HG02840 (cell line): ENCODE results near the gene SLC35E1.
"Not testable (repeated sequence)": the region's sequence is repeated elsewhere in the genome, so short reads cannot be mapped to it uniquely, and the experiment has no call there.

Experiments
- ATAC-seq: cut with Tn5 transposase; IDR thresholded peaks from one replicate; pipeline ENCODE4 v1.9.1; 2021; ENCODE audit warnings: mild to moderate bottlenecking, moderate library complexity, moderate number of reproducible peaks; ENCODE audit not compliant: unreplicated experiment, low FRiP score

SLC35E1 gene

GRCh38 chr19:16508546-16508945, 63.7 kb downstream of the SLC35E1 start:
- no peak for ATAC-seq

- no peak for ATAC-seq
These were observed 65.3 kb downstream of the SLC35E1 start for GRCh38 chr19:16506961-16507360.

DNA sequence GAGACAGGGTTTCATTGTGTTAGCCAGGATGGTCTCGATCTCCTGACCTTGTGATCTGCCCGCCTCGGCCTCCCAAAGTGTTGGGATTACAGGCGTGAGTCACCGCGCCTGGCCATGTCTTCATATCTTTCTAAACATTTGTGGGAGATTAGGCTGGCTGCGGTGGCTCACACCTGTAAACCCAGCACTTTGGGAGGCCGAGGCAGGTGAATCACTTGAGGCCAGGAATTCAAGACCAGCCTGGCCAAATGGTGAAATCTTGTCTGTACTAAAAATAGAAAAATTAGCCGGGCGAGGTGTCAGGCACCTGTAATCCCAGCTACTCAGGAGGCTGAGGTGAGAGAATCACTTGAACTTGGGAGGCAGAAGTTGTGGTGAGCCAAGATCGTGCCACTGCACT, 66.1 kb downstream of the SLC35E1 start:
- not testable (repeated sequence) for ATAC-seq

- no peak for ATAC-seq
These were observed 67.9 kb downstream of the SLC35E1 start for GRCh38 chr19:16504271-16504670.
